A673 (cell line): ENCODE data around the gene IQCE. TPM values are rescaled to one million over a fixed set of nuclear protein-coding genes. Genes with fewer than 3 reads are reported as not detected.

ENCODE experiments used
- BruUV-seq: library from RNA; stranded (reverse); fragments of 400-500 nt; replicated peaks from 2 replicates; lab custom pipeline; 2021; lab: Mats Ljungman, UMichigan
- CTCF ChIA-PET: fragments of 300-600 bp; sonication (Branson Sonifier 250); formaldehyde crosslinking; loops from one replicate; lab custom pipeline; 2022; ENCODE audit warnings: antibody characterized with exemption; lab: Charles Lee
- POLR2A ChIA-PET: fragments of 300-600 bp; sonication (Branson Sonifier 250); formaldehyde crosslinking; loops from one replicate; lab custom pipeline; 2022; ENCODE audit warnings: antibody characterized with exemption; ENCODE audit not compliant: low non-redundant PET; lab: Charles Lee
- DNase-seq: peaks from one replicate; pipeline ENCODE4 v3.0.0-alpha.2; 2015; ENCODE audit warnings: low spot score
- H3K27ac ChIP-seq: fragments of 200-600 bp; sonication (generic); 2 replicates; pipeline ENCODE4 v1.5.1; 2016; ENCODE audit warnings: mixed run types, low read depth, mild to moderate bottlenecking, mixed read lengths, antibody characterized with exemption, low read length; ENCODE audit not compliant: poor library complexity, severe bottlenecking
- H3K27me3 ChIP-seq: fragments of 200-600 bp; sonication (generic); replicated peaks from 2 replicates; pipeline ENCODE4 v1.6.1; 2017; ENCODE audit warnings: mixed run types, low read depth, mild to moderate bottlenecking, mixed read lengths, antibody characterized with exemption, low read length; ENCODE audit not compliant: insufficient read depth, poor library complexity
- H3K36me3 ChIP-seq: fragments of 200-600 bp; sonication (generic); 2 replicates; pipeline ENCODE4 v1.6.1; 2016; ENCODE audit warnings: mixed run types, mild to moderate bottlenecking, mixed read lengths, antibody characterized with exemption, low read length; ENCODE audit not compliant: insufficient read depth, poor library complexity, severe bottlenecking
- H3K4me1 ChIP-seq: fragments of 200-600 bp; sonication (generic); 2 replicates; pipeline ENCODE4 v1.6.1; 2017; ENCODE audit warnings: mixed run types, mild to moderate bottlenecking, mixed read lengths, antibody characterized with exemption, low read length; ENCODE audit not compliant: insufficient read depth, poor library complexity, severe bottlenecking
- H3K4me3 ChIP-seq: fragments of 200-600 bp; sonication (generic); 2 replicates; pipeline ENCODE4 v1.5.1; 2016; ENCODE audit warnings: low read depth, mixed run types, mild to moderate bottlenecking, mixed read lengths, low read length; ENCODE audit not compliant: poor library complexity, severe bottlenecking
- H3K9me3 ChIP-seq: fragments of 200-600 bp; sonication (generic); 2 replicates; pipeline ENCODE4 v1.6.1; 2016; ENCODE audit warnings: mixed run types, low read depth, mild to moderate bottlenecking, mixed read lengths, antibody characterized with exemption, low read length; ENCODE audit not compliant: poor library complexity, severe bottlenecking
- EZH2 ChIP-seq: fragments of 200-600 bp; sonication (generic); IDR thresholded peaks from 2 replicates; pipeline ENCODE4 v1.6.1; 2017; ENCODE audit warnings: borderline replicate concordance, low read depth, mild to moderate bottlenecking, mixed read lengths, antibody characterized with exemption, low read length; ENCODE audit not compliant: poor library complexity, severe bottlenecking
- intact Hi-C: fragments of 100-400 bp; cut with micrococcal nuclease; formaldehyde crosslinking; loops from one replicate; pipeline ENCODE4 v1.10.0; 2022; ENCODE audit not compliant: unreplicated experiment
- total RNA-seq: library from RNA; stranded (reverse); gene quantifications from 2 replicates; pipeline ENCODE4 v1.2.3, GENCODE V29; 2021
- TF ChIP-seq, protein P1 (sequence below): fragments of 300-800, 200-600 bp; sonication (generic); conservative IDR thresholded peaks from 2 replicates; pipeline ENCODE4 v1.5.1; 2017; ENCODE audit warnings: low read depth, mild to moderate bottlenecking, antibody characterized with exemption, low read length, moderate library complexity, mixed read lengths

Gene IQCE
- total RNA-seq, 1 experiment from 2014 or later: 35.4 TPM

DNA sequence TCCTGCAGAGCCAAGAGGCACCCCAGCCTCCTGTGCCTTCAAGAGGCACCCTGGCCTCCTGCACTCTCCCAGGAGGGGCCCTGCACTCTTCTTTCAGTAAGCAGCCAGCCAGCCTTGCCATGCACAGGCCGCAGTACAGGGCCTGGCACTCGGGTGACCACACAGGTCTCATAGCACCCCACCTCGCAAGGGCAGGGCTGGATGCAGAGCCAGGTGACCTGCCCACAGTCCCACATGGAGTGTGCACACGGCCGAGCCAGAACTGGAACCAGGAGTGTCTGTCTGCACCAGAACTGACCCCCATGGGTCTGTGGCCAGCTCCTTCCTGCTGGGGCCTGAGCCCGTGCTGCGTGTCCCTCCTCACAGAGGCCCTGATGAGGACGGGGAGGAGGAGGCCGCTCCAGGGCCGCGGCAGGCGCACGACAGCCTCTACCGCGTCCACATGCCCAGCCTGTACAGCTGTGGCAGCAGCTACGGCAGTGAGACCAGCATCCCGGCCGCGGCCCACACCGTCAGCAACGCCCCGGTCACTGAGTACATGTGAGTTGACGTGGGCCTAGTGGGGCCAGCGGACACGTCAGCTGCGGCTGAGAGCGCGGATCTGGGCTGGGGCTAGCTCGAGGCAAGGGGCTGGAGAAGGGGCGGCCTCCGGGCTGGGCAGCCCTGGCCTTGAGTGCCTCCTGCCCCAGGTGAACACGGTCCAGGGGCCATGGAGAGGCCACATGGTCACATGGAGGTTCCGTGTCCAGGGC is 99.3 kb downstream of the IQCE start:
- intact Hi-C loops: no loop called here
- CTCF ChIA-PET: no interaction called here

DNA sequence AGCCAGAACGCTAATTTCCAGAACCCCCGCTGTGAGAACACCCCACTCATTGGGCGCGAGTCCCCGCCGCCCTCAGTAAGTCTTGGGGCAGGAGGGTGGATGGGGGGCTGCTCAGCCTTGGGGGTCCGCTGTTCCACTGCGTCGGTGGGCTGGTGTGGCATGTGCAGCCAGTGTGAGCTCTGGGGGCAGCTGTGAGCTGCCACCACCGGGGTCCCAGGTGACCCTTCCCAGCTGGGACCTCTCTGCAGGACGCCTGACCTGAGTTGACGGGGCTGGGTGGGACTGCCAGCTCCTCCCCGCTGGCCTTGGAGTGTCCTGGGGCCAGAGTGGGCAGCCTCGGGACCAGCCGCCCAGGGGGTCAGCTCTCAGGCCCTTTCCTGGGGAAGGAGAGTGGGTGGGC is 100.2 kb downstream of the IQCE start:
- intact Hi-C loops: no loop called here
- Histone ChIP-seq H3K27me3 (no peaks in the 10 kb centered on the region), H3K27ac (no peak overlapping the region), H3K4me1 (no peaks in the 10 kb centered on the region), H3K36me3 (peaks cover 37% of the 10 kb centered on the region), H3K4me3 (no peak overlapping the region), H3K9me3 (no peaks in the 10 kb centered on the region)
- TF ChIP-seq EZH2: no peak
- TF ChIP-seq, protein P1, sequence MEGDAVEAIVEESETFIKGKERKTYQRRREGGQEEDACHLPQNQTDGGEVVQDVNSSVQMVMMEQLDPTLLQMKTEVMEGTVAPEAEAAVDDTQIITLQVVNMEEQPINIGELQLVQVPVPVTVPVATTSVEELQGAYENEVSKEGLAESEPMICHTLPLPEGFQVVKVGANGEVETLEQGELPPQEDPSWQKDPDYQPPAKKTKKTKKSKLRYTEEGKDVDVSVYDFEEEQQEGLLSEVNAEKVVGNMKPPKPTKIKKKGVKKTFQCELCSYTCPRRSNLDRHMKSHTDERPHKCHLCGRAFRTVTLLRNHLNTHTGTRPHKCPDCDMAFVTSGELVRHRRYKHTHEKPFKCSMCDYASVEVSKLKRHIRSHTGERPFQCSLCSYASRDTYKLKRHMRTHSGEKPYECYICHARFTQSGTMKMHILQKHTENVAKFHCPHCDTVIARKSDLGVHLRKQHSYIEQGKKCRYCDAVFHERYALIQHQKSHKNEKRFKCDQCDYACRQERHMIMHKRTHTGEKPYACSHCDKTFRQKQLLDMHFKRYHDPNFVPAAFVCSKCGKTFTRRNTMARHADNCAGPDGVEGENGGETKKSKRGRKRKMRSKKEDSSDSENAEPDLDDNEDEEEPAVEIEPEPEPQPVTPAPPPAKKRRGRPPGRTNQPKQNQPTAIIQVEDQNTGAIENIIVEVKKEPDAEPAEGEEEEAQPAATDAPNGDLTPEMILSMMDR: no peak
- no peak for DNase-seq
- POLR2A ChIA-PET: no interaction called here
- CTCF ChIA-PET: no interaction called here
- BruUV-seq: no TSS peak

More for the DNA sequence above, 99.3 kb downstream of the IQCE start:
- DNase-seq: no peak
- POLR2A ChIA-PET: no interaction called here
- Histone ChIP-seq H3K4me3 (no peak overlapping the region), H3K36me3 (peaks cover 37% of the 10 kb centered on the region), H3K9me3 (no peaks in the 10 kb centered on the region), H3K27ac (no peak overlapping the region), H3K27me3 (no peaks in the 10 kb centered on the region), H3K4me1 (no peaks in the 10 kb centered on the region)
- BruUV-seq: no TSS peak
- no peak for TF ChIP-seq EZH2
- TF ChIP-seq, protein P1: no peak

DNA sequence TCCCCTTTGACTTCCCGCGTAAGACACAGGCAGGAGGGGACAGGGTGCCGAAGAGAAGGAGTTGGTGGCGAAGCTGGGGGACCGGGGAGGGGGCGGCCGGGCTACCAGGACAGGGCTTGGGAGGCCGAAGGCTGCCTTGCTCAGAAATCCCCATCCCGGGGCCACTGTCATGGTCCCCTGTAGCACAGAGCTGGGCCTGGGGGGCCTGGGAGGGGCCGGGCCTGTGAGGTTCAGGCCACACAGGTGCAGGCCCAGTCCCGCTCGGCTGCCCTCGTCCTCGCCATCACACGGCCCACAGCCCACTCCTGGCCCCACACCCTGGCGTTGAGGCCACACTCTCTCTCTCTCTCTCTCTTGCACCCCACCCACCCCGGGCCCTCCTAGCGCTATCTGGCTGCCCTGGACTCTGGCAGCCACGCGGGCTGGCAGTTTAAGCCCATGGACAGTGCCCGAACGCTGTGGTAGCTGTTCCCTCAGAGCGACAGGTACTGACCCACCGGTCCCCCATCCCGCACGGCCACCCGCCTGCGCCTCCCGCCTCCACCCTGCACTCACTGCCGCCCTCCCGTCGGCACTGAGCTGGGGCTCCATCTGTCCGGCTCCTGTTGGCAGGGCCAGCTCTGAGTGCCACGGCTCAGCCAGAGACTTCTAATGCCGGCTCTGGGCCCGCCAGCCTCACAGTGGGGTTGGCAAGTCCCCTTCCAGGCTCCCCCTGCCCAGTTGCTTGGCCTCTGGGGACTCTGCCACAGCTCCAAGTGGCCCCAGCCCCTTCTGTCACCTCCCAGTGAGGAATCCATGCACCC is 101.0 kb downstream of the IQCE start:
- Histone ChIP-seq H3K4me3 (no peak overlapping the region), H3K27me3 (no peaks in the 10 kb centered on the region), H3K9me3 (no peaks in the 10 kb centered on the region), H3K27ac (no peak overlapping the region), H3K4me1 (no peaks in the 10 kb centered on the region), H3K36me3 (peaks cover 37% of the 10 kb centered on the region)
- TF ChIP-seq EZH2: no peak
- TF ChIP-seq, protein P1: no peak
- ChIA-PET POLR2A (no interaction called here), CTCF (no interaction called here)
- intact Hi-C loops: no loop called here
- DNase-seq: no peak
- BruUV-seq: no TSS peak
